MM.1S (cell line): ENCODE data around the gene FHIT.

Experiments
- DNase-seq: peaks from one replicate; pipeline ENCODE4 v3.0.0-alpha.2; 2015
- H2AFZ ChIP-seq: fragments of 300-600 bp; sonication (generic); 2 replicates; pipeline ENCODE4 v1.6.0; 2016; ENCODE audit warnings: antibody characterized with exemption, low read length
- H3F3A ChIP-seq: fragments of 300-600 bp; sonication (generic); 2 replicates; pipeline ENCODE4 v1.6.1; 2016; ENCODE audit warnings: mild to moderate bottlenecking, antibody characterized with exemption, low read length, moderate library complexity, mixed read lengths; ENCODE audit not compliant: insufficient read depth
- H3K27ac ChIP-seq: fragments of 300-600 bp; sonication (generic); 2 replicates; pipeline ENCODE4 v1.5.1; 2016; ENCODE audit warnings: mild to moderate bottlenecking, low read length
- H3K27me3 ChIP-seq: fragments of 300-600 bp; sonication (generic); replicated peaks from 2 replicates; pipeline ENCODE4 v1.6.0; 2016; ENCODE audit warnings: low read length; ENCODE audit not compliant: insufficient read depth
- H3K36me3 ChIP-seq: fragments of 300-600 bp; sonication (generic); replicated peaks from 2 replicates; pipeline ENCODE4 v1.6.1; 2016; ENCODE audit warnings: mild to moderate bottlenecking, low read length, mixed read lengths; ENCODE audit not compliant: insufficient read depth
- H3K4me1 ChIP-seq: fragments of 300-600 bp; sonication (generic); 2 replicates; pipeline ENCODE4 v1.6.1; 2016; ENCODE audit warnings: low read length, mixed read lengths
- H3K4me2 ChIP-seq: fragments of 300-600 bp; sonication (generic); 2 replicates; pipeline ENCODE4 v1.6.0; 2016; ENCODE audit warnings: low read depth, low read length
- H3K4me3 ChIP-seq: fragments of 300-600 bp; sonication (generic); 2 replicates; pipeline ENCODE4 v1.5.1; 2016; ENCODE audit warnings: low read length, mixed read lengths
- H3K79me2 ChIP-seq: fragments of 300-600 bp; sonication (generic); 2 replicates; pipeline ENCODE4 v1.6.1; 2016; ENCODE audit warnings: mixed run types, low read length, mixed read lengths
- H3K9ac ChIP-seq: fragments of 300-600 bp; sonication (generic); 2 replicates; pipeline ENCODE4 v1.6.1; 2016; ENCODE audit warnings: low read length, mixed read lengths
- H3K9me2 ChIP-seq: fragments of 300-600 bp; sonication (generic); replicated peaks from 2 replicates; pipeline ENCODE4 v1.6.1; 2016; ENCODE audit warnings: mild to moderate bottlenecking, low read length, mixed read lengths; ENCODE audit not compliant: insufficient read depth
- H3K9me3 ChIP-seq: fragments of 300-600 bp; sonication (generic); replicated peaks from 2 replicates; pipeline ENCODE4 v1.6.1; 2016; ENCODE audit warnings: mild to moderate bottlenecking, low read length, mixed read lengths; ENCODE audit not compliant: insufficient read depth
- H4K20me1 ChIP-seq: fragments of 300-600 bp; sonication (generic); 2 replicates; pipeline ENCODE4 v1.6.1; 2016; ENCODE audit warnings: mild to moderate bottlenecking, low read length, moderate library complexity, mixed read lengths; ENCODE audit not compliant: insufficient read depth
- EZH2 ChIP-seq: fragments of 300-600 bp; sonication (generic); optimal IDR thresholded peaks from 2 replicates; pipeline ENCODE3; 2017; ENCODE audit warnings: low read depth, mild to moderate bottlenecking, antibody characterized with exemption, low read length, mixed read lengths
- EZH2phosphoT487 ChIP-seq: fragments of 300-600 bp; sonication (generic); IDR thresholded peaks from 2 replicates; pipeline ENCODE4 v1.6.1; 2018; ENCODE audit warnings: antibody characterized with exemption, low read length
- TF ChIP-seq, protein P1 (sequence below): fragments of 300-600 bp; sonication (generic); IDR thresholded peaks from 2 replicates; pipeline ENCODE4 v1.5.1; 2016; ENCODE audit warnings: antibody characterized with exemption, low read length, mixed read lengths

The FHIT gene

DNA sequence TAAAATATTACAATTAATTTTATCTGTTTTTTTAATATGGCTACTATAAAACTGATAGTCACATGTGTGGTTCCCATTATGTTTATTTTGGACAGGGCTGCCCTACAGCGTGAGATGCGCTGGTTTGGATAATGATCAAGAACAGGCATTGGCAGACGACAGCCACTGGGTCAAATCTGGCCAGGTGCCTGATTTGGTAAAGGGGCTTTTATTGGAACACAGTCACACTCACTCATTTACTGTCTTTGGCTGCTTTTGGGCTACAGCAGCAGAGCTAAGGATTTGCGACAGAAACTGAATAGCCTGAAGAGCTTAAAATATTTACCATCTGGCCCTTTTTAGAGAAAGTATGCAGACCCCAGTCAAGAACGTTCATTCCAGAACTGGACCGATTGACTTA, 1477.3 kb downstream of the FHIT start:
- H3K4me2 ChIP-seq = no peak overlapping the region
- TF ChIP-seq EZH2 = no peak
- DNase-seq = no peak

DNA sequence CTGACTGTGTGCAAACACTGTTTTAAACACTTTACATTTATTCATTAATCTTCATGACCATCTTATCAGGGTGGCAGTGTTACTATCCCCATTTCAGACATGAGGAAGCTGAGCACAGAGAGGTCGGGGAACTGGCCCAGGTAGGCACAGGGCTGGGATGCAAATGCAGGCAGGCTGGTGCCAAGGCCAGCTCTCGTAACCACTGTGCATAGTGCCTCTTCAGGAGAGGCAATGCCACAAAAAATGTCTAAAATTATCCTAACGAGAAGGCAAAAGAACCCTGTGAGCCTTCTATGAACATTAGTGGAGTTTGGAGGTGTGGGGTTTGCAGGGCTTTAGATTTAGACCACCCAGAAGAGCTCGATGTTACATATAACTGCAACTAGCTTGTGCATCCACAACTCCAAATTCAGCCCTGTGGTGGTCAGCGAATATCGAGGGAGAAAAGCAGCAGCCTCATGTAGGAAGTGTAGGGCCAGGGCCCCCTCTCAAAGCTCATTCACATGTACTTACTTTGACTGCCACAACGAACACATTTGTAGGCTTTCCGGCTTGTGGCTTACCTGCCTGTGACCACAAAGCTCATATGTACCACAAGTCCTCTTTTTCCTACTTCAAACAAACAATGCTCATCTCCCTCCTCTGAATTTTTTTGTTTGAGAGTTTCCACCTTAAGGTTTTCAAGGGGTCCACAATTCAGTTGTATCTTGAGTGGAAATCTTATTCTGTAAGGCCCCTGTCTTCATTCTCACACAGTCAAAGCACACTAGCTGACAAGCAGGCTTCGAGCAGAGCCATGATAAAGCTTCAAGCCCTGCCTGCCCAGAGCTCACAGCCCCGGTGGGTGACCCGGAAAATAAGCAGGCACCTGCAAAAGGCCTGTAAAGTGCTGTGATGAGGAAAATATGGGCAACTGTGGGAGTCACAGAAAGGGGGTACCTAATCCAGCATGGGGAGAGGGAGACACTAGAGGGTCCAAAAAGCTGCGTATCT, 1478.5 kb downstream of the FHIT start:
- Histone ChIP-seq H3K9ac (no peak overlapping the region), H3F3A (no peaks in the 10 kb centered on the region), H3K36me3 (no peaks in the 10 kb centered on the region), H3K9me3 (no peaks in the 10 kb centered on the region), H2AFZ (no peak overlapping the region), H4K20me1 (no peaks in the 10 kb centered on the region), H3K79me2 (no peaks in the 10 kb centered on the region), H3K4me2 (no peak overlapping the region), H3K9me2 (no peaks in the 10 kb centered on the region), H3K27me3 (no peaks in the 10 kb centered on the region), H3K27ac (no peak overlapping the region), H3K4me1 (no peaks in the 10 kb centered on the region), H3K4me3 (no peak overlapping the region)
- TF ChIP-seq EZH2 (no peak), EZH2phosphoT487 (no peak)
- TF ChIP-seq, protein P1, sequence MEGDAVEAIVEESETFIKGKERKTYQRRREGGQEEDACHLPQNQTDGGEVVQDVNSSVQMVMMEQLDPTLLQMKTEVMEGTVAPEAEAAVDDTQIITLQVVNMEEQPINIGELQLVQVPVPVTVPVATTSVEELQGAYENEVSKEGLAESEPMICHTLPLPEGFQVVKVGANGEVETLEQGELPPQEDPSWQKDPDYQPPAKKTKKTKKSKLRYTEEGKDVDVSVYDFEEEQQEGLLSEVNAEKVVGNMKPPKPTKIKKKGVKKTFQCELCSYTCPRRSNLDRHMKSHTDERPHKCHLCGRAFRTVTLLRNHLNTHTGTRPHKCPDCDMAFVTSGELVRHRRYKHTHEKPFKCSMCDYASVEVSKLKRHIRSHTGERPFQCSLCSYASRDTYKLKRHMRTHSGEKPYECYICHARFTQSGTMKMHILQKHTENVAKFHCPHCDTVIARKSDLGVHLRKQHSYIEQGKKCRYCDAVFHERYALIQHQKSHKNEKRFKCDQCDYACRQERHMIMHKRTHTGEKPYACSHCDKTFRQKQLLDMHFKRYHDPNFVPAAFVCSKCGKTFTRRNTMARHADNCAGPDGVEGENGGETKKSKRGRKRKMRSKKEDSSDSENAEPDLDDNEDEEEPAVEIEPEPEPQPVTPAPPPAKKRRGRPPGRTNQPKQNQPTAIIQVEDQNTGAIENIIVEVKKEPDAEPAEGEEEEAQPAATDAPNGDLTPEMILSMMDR = no peak
- DNase-seq = peak; percentile 41

More for the DNA sequence above, 1477.3 kb downstream of the FHIT start:
- Histone ChIP-seq H3K9me3 (no peaks in the 10 kb centered on the region), H3K4me1 (no peaks in the 10 kb centered on the region), H3F3A (no peaks in the 10 kb centered on the region), H3K27me3 (no peaks in the 10 kb centered on the region), H3K36me3 (no peaks in the 10 kb centered on the region), H4K20me1 (no peaks in the 10 kb centered on the region), H2AFZ (no peak overlapping the region), H3K9me2 (no peaks in the 10 kb centered on the region), H3K4me3 (no peak overlapping the region), H3K79me2 (no peaks in the 10 kb centered on the region), H3K9ac (no peak overlapping the region), H3K27ac (no peak overlapping the region)

DNA sequence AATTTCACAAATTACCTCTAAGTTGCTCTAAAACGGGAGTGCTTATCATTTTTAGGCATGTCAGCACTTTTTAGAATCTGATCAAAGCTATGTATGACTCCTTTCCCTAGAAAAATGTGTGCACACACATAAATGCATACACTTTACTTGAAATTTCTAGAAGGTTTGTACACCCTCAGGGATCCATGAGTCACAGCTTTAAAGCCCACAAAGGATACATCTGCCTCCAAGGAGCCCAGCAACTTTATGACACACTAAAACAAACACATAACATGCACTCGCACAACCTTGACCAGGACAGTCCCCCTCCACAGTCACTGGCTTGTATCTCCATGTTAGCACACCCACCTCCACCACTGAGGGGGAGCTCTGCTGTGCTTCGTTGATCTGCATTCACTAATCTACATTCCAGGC, 1479.5 kb downstream of the FHIT start:
- no peak for TF ChIP-seq EZH2phosphoT487
- TF ChIP-seq, protein P1 = no peak
- no peak for TF ChIP-seq EZH2
- Histone ChIP-seq H3K9me3 (no peaks in the 10 kb centered on the region), H2AFZ (no peak overlapping the region), H4K20me1 (no peaks in the 10 kb centered on the region), H3K9ac (no peak overlapping the region), H3F3A (no peaks in the 10 kb centered on the region), H3K9me2 (no peaks in the 10 kb centered on the region), H3K36me3 (no peaks in the 10 kb centered on the region), H3K79me2 (no peaks in the 10 kb centered on the region), H3K27me3 (no peaks in the 10 kb centered on the region), H3K27ac (no peak overlapping the region), H3K4me3 (no peak overlapping the region), H3K4me1 (no peaks in the 10 kb centered on the region), H3K4me2 (no peak overlapping the region)
- DNase-seq = no peak
